KOPT-K1 (cell line): Measurements from ENCODE around the gene EYA4.
"Not testable (repeated sequence)": the region's sequence is repeated elsewhere in the genome, so short reads cannot be mapped to it uniquely, and the experiment has no call there.

Experiments used
- H3K27ac ChIP-seq: fragments of 200-600 bp; sonication (generic); 2 replicates; pipeline ENCODE4 v1.5.1; 2016; ENCODE audit warnings: antibody characterized with exemption, mild to moderate bottlenecking, low read depth, low read length; ENCODE audit not compliant: poor library complexity, severe bottlenecking
- H3K36me3 ChIP-seq: fragments of 200-600 bp; sonication (generic); 2 replicates; pipeline ENCODE4 v1.5.1; 2017; ENCODE audit warnings: antibody characterized with exemption, mild to moderate bottlenecking, low read length, moderate library complexity; ENCODE audit not compliant: insufficient read depth
- H3K9me3 ChIP-seq: fragments of 200-600 bp; sonication (generic); 2 replicates; pipeline ENCODE4 v1.5.1; 2017; ENCODE audit warnings: antibody characterized with exemption, low read length, mild to moderate bottlenecking; ENCODE audit not compliant: insufficient read depth, poor library complexity, severe bottlenecking

Gene EYA4

DNA sequence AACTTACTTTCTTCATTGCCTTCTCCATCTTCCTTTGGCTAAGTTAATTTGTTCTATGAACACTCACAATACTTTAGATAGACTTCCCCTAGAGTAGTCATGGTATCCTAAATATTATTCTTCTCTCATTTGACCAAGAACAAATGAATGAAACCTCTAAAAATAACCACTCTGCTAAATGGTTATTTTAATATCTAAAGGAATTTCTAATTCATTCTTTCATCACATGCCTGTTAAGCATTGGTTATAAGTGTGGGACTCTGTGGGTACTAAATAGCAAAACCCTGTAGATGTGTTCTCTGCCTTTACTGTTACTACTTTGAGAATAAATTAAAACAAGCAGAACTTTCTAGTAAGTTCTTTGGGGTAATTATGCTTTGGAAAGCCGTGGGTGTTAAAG lies 138.9 kb downstream of the EYA4 start:
- H3K27ac ChIP-seq = no peak overlapping the region
- H3K9me3 ChIP-seq = no peaks in the 10 kb centered on the region
- H3K36me3 ChIP-seq = no peaks in the 10 kb centered on the region

DNA sequence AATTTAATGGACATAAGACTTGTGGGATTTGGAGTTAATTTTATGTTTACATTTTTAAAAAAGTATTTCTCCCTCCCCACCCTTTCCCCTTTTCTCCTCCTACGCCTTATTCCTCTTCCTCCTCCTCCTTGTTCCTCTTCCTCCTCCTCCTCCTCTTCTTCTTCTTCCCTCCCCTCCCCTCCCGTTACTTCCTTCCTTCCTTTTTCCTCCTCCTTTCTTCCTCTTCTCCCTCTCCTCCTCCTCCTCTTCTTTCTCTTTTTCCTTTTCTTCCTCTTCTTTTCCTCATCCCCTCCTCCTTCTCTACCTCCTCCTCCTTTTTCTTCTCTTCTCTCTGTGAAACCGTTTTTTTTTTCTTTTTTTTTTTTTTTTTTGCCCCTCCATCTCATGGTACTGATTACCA lies 139.6 kb downstream of the EYA4 start:
- Histone ChIP-seq H3K27ac (no peak overlapping the region), H3K36me3 (no peaks in the 10 kb centered on the region), H3K9me3 (no peaks in the 10 kb centered on the region)

DNA sequence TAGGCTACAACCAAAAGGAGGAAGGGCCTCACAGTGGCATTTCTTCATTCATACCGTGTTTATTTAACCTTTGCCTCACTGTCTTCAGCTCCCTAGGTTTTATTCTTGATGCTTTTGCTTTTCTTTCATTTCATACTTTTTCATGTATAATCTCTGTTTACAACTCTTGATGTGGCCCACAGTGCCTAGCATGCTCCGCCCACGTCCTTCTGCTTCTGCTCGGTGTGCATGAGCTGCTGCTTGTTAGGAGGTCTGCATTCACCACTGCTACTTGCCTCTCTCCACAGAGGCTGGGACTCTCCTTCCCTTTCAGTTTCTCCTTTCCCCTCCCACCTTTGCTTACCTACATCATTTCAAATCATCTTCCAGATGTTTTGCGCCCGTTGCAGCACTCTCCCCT lies 147.6 kb downstream of the EYA4 start:
- Histone ChIP-seq H3K9me3 (no peaks in the 10 kb centered on the region), H3K36me3 (no peaks in the 10 kb centered on the region), H3K27ac (no peak overlapping the region)

DNA sequence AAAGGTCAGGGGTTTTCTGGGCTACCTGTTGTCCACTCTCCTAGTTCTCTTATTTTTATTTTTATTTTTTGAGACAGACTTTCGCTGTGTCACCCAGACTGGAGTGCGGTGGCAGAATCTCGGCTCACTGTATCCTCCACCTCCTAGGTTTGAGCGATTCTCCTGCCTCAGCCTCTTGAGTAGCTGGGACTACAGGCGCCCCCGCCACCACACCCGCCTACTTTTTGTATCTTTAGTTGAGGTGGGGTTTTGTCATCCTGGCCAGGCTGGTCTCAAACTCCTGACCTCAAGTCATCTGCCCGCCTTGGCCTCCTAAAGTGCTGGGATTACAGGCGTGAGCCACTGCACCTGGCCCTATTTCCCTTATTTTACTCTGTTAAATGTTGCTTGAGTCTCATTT lies 149.0 kb downstream of the EYA4 start:
- H3K36me3 ChIP-seq = no peaks in the 10 kb centered on the region
- no peak overlapping the region for H3K27ac ChIP-seq
- H3K9me3 ChIP-seq = no peaks in the 10 kb centered on the region

DNA sequence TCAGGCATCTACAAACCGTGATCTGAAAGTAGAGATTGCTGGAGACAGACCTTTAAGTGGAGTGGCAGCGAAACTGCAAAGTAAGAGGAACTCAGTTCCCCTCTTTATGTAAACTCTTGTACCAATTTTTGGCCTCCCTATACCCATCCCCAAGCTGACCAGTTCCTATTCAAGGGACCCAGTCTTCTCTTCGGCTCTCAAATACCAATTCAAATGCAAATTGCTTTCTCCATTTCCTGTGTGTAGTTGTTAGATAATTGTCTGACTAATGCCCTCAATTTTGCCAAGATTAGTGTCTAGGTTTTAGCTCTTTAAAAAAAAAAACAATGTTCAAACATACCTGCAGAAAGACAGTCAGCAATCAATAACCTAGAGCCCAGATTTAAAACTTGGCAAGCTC lies 150.9 kb downstream of the EYA4 start:
- Histone ChIP-seq H3K27ac (no peak overlapping the region), H3K9me3 (no peaks in the 10 kb centered on the region), H3K36me3 (no peaks in the 10 kb centered on the region)

DNA sequence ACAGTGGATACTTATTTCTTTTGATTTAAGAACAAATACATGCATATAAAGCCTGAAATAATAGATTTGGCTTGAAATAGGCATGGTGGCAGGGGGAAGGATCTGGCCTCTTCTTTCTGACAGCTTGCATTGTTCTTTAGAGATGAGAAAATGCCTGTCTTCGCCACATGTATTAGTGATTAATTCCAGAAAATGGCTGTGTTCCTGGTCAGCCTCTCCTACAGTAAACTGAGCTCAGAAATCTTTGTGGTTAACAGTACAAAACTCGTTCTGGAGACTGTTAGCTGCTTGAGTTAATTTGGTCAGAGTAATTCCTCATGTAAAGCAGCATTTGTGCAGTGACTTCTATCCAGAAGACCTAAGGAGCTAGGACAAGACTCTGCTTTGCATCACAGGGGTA lies 151.5 kb downstream of the EYA4 start:
- Histone ChIP-seq H3K9me3 (no peaks in the 10 kb centered on the region), H3K36me3 (no peaks in the 10 kb centered on the region), H3K27ac (no peak overlapping the region)

DNA sequence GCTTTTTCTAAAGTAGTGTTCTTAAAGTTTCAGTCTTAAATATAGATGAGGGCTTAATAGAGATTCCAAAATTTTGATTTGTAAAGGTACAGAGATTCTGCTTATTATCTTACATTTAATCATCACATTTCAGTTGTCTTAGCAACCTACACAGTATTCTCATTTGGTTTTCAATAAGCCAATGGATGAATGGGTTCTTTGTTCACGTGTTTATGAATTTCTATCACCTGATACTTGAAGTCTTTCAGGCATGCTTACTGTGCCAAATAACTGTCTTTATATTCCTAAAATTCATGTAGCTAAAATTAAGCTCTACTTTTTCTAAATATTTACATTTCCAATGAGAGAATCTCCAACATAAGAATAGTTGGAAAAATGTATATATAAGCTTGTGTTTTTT lies 152.7 kb downstream of the EYA4 start:
- Histone ChIP-seq H3K27ac (no peak overlapping the region), H3K36me3 (no peaks in the 10 kb centered on the region), H3K9me3 (no peaks in the 10 kb centered on the region)

DNA sequence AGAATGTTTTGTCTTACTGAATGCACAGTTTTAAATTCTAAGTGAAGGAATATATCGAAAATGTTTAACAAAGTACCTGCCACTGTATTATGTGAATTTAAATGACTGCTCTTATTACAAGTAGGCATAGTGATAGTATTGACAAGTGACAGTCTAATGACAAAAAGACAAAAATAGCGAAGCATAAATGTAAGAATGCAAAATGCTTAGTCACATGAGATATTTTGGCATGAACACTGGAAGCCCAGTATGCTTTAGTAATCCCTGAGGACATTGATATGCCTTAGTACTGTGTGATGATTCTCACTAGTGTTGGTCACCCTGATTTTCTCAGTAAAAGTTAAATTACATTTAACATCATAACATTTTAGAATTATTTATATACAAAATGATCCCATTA lies 153.5 kb downstream of the EYA4 start:
- Histone ChIP-seq H3K9me3 (no peaks in the 10 kb centered on the region), H3K36me3 (no peaks in the 10 kb centered on the region), H3K27ac (no peak overlapping the region)

DNA sequence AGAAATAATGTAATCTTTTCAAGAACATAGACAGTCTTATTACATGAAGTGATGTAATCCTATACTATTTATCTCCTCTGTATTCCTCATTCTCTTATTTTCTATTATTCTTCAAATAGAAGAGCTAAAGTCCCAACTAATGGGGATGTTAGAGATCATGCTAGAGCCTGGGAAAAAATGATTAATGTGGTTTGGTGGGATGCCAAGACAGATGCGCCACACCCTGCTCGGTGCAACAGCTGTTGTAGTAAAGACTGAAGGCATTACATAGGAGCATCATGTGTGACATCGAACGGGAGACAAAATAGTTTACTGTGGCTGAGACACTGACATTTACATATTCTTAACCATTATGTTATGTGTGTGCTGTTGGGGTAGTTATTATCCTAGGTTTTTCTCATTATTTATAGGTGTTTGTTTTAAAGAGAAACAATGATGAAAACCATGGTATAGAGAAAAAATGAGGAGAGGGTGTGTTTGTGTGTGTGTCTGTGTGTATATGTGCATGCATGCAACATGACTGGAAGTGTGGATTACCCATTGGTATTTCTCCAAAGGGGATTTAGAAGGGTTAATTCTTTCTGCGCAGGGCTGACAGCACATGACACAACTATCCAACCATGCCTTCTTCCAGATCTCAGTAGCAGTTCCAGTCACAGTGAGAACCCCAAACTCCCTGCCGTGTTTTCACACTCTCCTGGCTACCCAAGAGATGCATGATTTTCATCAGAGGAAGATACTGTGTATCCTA lies 155.3 kb downstream of the EYA4 start:
- Histone ChIP-seq H3K36me3 (no peaks in the 10 kb centered on the region), H3K9me3 (no peaks in the 10 kb centered on the region), H3K27ac (no peak overlapping the region)

DNA sequence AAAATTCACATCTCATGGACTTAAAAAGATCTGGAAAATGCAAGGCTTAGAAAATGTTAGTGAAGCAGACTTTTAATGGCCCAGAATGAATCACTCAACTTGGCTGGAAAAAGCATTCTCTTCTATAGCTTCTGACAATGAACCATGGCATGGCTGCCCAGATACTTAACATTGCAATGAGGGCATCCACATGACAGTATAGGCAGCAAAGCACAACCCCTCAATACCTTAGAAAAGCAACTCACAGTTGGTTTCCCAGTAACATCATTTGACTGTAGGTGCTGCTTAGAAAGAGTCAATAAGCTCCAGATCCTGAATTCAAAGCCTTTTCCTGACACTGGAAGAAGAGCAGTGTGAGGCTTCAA lies 155.8 kb downstream of the EYA4 start:
- H3K27ac ChIP-seq = no peak overlapping the region
- H3K36me3 ChIP-seq = no peaks in the 10 kb centered on the region
- no peaks in the 10 kb centered on the region for H3K9me3 ChIP-seq

DNA sequence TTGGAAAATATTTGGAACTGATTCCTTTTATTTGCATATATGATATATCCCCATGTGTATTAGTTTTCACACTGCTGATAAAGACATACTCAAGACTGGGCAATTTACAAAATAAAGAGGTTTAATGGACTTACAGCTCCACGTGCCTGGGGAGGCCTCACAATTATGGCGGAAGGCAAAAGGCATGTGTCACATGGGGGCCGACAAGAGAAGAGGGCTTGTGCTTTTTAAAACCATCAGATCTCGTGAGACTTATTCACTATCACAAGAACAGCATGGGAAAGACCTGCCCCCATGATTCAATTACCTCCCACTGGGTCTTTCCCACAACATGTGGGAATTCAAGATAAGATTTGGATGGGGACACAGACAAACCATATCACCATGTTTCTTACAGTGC lies 156.4 kb downstream of the EYA4 start:
- not testable (repeated sequence) for H3K9me3 ChIP-seq, H3K36me3 ChIP-seq, H3K27ac ChIP-seq

DNA sequence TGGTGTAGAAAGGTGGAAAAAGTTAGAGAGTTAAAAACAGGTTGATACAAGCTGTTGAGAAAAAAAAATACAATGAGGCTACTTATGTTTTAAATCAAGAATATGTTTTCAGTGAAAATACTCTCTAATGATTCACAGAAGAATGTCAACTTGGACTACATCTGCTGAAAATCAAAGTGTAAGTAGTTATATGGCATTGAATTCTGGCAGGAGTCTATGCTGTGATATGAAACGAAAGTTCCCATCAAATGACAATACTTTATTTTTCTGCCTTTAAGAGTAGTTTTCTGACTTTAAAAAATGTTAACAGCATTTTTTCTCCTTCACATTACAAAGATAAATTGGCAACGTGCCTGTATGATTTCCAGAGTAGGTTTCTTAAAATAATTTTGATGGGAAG lies 158.3 kb downstream of the EYA4 start:
- Histone ChIP-seq H3K9me3 (no peaks in the 10 kb centered on the region), H3K36me3 (no peaks in the 10 kb centered on the region), H3K27ac (no peak overlapping the region)

DNA sequence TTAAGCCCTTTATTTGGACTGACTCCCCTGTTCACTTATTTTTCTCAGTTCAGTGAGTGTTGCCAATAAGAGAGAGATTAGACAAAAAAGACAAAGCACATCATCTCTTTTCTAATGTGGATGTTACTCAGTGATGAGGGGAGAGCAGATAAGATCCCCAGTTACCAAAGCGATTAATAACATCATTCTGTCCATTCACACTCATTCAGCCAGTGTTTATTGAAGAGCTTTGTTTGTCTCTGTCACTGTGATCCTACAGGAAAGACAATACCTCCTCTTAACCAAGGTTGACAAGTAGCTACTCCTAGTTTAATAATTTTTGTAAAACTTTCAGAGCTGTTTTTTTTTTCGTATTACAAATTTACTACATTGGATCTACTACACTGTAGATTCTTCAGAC lies 163.0 kb downstream of the EYA4 start:
- no peak overlapping the region for H3K27ac ChIP-seq
- H3K9me3 ChIP-seq = no peaks in the 10 kb centered on the region
- H3K36me3 ChIP-seq = no peaks in the 10 kb centered on the region

DNA sequence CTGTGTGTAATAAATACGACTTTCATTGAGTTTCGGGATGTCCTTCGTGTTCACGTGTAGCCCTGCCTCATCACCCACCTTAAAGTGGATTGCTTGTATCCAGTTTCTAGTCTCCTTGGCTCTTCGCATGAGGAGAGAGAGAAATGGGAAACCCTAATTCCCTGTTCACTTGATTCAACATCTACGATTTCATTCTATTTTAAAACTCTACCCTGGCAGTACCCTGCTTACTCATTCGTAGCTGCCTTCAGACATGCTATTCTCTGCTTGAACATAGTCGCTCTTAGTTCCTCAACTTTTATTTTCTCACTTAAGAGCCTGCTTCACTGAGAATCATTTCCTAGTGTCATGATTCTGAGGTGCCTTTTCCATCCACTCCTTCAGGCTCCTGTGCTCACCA lies 163.6 kb downstream of the EYA4 start:
- no peaks in the 10 kb centered on the region for H3K9me3 ChIP-seq
- H3K36me3 ChIP-seq = no peaks in the 10 kb centered on the region
- no peak overlapping the region for H3K27ac ChIP-seq

DNA sequence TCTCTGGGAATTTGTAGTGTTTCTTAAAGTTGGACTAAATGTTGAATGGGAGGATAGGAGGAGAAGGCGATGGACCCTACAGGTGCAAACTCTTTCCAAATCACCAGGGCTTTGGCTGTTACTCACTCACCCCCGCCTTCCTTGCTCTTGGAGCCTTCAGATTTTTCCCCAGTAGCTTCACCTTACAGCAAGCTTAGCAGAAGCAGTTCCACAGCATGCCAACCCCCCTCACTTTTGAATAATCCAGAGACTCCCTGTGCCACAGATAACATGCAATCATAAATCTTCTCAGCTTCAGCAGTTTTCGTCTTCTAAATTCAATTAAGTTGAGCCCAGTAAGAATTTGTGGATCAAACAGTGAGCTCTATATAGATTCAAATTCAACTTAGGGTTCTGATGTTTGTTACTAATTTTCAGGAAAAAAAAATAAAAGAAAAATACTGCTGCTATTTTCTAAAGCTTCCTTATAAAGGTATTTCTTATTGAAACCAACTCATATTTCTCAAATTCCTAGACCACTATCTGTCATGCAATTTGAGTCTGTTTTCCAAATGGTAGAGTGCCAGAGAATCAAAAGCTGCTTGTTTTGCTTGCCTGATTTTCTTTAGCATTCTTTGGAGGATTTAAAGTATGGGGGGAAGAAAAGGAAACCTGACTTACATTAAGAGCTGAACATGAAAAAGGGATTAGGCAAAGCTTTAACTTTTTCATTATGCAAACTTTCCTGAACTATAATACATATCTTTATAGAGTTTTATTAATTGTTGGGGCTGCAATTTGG lies 166.4 kb downstream of the EYA4 start:
- H3K27ac ChIP-seq = no peak overlapping the region
- H3K36me3 ChIP-seq = no peaks in the 10 kb centered on the region
- no peaks in the 10 kb centered on the region for H3K9me3 ChIP-seq

DNA sequence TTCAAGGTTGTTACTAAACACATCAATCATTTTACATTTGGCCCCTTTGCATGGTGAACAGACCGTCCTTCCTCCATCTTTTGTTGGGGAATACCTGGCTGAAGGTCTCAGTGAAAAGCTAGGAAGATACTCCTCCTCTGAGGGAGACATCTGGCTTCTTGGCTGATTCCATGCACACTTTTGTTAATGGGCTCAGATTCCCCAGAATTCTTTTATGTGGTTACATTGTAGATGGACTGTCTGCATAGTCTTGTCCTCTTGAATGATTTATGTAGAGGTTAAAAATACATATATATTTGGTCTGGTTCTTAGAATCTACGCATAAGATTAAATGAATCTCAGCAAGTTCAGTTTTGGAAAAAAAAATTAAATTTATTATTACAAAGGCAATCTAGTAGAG lies 167.0 kb downstream of the EYA4 start:
- Histone ChIP-seq H3K27ac (no peak overlapping the region), H3K36me3 (no peaks in the 10 kb centered on the region), H3K9me3 (no peaks in the 10 kb centered on the region)
